HEK293 (cell line): ENCODE data around the gene KIF22.

Experiments
- MZF1 ChIP-seq: fragments of 450-650 bp; formaldehyde crosslinking; IDR thresholded peaks from 2 replicates; pipeline ENCODE4 v1.5.1; 2017; ENCODE audit warnings: missing biosample characterization, missing genetic modification characterization, borderline replicate concordance
- OSR2 ChIP-seq: fragments of 450-650 bp; formaldehyde crosslinking; IDR thresholded peaks from 2 replicates; pipeline ENCODE4 v1.5.1; 2016; ENCODE audit warnings: missing biosample characterization, missing genetic modification characterization
- TF ChIP-seq, protein P1 (sequence below): fragments of 450-650 bp; formaldehyde crosslinking; IDR thresholded peaks from 2 replicates; pipeline ENCODE4 v1.5.1; 2016; ENCODE audit warnings: missing biosample characterization, missing genetic modification characterization

DNA sequence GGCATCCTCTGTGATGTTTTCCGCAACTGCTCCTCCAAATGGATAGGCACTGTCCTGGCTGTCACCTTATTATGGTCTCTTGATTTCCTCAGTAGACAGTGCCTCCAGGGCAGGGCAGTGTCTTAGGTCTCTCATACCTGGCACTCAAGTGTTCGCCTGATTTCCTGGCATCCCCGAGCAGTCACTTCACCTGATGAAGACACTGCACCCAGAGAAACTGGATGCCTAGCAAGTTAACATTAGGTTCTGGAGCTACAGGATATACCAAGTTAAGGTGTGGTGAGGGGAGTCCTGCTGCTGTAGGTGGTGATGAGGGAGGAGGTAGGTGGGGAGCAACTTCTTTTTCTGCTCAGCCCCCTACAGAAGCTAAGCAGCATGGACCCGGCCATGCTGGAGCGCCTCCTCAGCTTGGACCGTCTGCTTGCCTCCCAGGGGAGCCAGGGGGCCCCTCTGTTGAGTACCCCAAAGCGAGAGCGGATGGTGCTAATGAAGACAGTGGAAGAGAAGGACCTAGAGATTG, 11.9 kb downstream of the KIF22 start:
- no peak for TF ChIP-seq OSR2 (tag by site-specific recombination)
- TF ChIP-seq, protein P1, sequence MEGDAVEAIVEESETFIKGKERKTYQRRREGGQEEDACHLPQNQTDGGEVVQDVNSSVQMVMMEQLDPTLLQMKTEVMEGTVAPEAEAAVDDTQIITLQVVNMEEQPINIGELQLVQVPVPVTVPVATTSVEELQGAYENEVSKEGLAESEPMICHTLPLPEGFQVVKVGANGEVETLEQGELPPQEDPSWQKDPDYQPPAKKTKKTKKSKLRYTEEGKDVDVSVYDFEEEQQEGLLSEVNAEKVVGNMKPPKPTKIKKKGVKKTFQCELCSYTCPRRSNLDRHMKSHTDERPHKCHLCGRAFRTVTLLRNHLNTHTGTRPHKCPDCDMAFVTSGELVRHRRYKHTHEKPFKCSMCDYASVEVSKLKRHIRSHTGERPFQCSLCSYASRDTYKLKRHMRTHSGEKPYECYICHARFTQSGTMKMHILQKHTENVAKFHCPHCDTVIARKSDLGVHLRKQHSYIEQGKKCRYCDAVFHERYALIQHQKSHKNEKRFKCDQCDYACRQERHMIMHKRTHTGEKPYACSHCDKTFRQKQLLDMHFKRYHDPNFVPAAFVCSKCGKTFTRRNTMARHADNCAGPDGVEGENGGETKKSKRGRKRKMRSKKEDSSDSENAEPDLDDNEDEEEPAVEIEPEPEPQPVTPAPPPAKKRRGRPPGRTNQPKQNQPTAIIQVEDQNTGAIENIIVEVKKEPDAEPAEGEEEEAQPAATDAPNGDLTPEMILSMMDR (tag by site-specific recombination), result no peak
- TF ChIP-seq MZF1 (tag by site-specific recombination), result no peak
